DMS 273 treated with DMSO at 0.1 percent for 48 hours (cell line): ENCODE measurements around the gene CDKN1A.
"Not testable (repeated sequence)": the region's sequence is repeated elsewhere in the genome, so short reads cannot be mapped to it uniquely, and the experiment has no call there.

Experiments used
- DNase-seq: peaks from one replicate; lab custom pipeline; 2025; lab: John Stamatoyannopoulos, UW

CDKN1A gene

GRCh38 chr6:36678488-36679042 lies at the start of gene CDKN1A:
Gene CDKN1A, plus strand, starts transcription at chr6:36678714. Its CDS starts 5,388 bp downstream, at chr6:36684102.
- peak; percentile 80 for DNase-seq

DNA sequence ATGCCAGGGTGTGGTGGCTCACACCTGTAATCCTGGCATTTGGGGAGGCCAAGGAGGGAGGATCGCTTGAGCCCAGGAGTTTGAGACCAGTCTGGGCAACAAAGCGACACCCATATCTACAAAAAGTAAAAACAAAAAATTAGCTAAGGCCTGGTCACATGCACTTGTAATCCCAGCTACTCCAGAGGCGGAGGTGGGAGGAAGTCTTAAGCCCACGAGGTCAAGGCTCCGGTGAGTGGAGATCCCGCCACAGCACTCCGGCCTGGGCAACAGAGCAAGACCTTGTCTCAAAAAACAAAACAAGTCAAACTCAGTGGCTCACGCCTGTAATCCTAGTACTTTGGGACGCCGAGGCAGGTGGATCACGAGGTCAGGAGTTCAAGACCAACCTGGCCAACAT lies 48.7 kb upstream of the CDKN1A start:
- no peak for DNase-seq

DNA sequence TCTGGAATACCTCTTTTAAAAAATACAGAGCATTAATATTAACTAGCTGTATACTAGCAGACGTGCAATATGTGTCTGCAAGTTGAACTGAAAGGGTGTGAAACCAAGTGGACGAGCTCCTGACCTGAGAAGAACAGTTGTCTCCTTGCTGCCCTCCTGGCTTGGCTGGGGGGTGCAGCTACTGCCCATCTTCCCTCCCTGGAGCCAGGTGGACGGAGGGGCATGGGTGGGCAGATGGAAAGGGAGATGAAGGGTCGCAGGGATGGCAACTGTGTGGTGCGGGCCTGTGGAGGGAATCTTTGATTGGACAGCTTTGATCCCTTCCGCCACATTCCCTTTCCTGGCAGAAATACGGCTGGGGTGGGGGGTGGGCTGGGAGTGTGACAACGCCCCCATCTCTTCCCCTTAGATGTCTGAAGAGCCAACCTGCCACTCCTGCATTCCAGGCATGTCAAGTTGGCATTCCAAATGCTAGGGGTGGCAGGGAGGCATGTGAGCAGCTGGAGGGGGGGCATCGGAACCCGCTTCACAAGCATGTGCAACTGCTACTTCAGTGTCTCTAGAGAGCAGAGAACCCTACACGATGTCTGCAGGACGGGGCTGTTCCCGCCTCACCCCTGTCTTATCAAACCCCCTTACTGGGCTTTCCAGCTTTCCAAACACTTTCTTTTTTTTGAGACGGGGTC lies 47.0 kb upstream of the CDKN1A start:
- no peak for DNase-seq

GRCh38 chr6:36633370-36633769 lies 45.1 kb upstream of the CDKN1A start:
- DNase-seq = no peak

- DNase-seq = no peak
These were observed 44.6 kb upstream of the CDKN1A start for GRCh38 chr6:36633915-36634314.

GRCh38 chr6:36634317-36635108 lies 44.0 kb upstream of the CDKN1A start:
- no peak for DNase-seq

- no peak for DNase-seq
These were observed 42.2 kb upstream of the CDKN1A start for GRCh38 chr6:36636283-36636682.

DNA sequence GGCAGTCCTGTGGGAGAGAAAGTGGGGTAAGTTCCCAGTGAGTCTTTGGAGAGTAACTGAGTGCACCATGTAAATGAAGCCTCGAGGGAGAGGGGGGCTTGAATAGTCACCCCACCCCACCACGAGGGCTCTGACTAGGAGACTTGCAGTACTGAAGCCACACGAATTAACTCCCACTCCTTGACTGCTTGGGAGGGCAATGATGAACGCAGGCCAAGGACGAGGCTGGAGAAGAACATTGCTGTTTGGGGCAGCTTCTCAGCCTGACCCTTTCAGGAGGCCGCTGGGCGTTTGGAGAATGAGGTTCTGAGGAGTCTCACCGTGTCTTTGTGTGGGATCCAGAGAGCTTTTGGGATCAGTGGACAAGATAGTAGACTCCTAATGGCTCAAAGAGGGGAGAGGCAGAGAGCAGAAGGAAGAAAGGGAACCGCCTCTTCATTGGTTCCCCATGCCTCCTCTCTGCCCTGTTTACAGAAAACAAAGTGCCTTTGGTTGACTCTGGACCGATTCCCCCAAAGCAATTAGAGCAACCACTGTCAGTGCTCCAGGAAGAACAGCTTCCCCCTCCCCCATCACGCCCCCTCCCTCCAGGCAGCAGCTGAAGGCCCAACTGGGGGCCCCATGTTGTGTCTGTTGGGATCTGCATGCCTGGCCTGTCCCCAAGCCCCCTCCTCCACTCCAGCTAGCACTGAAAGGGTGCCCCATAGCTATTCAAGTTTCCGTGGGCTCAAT lies 41.7 kb upstream of the CDKN1A start:
- no peak for DNase-seq

GRCh38 chr6:36638579-36638978 lies 39.9 kb upstream of the CDKN1A start:
- DNase-seq = no peak

GRCh38 chr6:36639171-36639808 lies 39.2 kb upstream of the CDKN1A start:
- no peak for DNase-seq

DNA sequence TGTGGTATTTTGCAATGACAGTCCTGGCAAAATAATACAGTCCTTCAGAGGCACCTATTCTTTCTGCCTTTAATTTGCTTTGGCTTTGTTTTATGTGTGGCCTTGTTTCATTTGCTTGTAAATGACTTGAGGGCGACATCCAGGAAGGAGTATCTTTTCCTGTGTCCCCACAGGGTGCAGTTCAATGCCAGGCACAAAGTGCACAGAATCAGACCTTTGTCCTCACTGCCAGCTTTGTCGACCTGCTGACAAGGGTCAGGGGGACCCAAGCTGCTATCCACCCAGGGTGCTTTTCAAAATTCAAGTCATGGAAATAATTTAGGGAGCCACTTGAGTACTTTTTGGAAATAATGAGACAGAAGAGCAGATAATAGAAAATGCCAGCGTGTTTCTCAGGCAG lies 37.0 kb upstream of the CDKN1A start:
- DNase-seq = no peak

DNA sequence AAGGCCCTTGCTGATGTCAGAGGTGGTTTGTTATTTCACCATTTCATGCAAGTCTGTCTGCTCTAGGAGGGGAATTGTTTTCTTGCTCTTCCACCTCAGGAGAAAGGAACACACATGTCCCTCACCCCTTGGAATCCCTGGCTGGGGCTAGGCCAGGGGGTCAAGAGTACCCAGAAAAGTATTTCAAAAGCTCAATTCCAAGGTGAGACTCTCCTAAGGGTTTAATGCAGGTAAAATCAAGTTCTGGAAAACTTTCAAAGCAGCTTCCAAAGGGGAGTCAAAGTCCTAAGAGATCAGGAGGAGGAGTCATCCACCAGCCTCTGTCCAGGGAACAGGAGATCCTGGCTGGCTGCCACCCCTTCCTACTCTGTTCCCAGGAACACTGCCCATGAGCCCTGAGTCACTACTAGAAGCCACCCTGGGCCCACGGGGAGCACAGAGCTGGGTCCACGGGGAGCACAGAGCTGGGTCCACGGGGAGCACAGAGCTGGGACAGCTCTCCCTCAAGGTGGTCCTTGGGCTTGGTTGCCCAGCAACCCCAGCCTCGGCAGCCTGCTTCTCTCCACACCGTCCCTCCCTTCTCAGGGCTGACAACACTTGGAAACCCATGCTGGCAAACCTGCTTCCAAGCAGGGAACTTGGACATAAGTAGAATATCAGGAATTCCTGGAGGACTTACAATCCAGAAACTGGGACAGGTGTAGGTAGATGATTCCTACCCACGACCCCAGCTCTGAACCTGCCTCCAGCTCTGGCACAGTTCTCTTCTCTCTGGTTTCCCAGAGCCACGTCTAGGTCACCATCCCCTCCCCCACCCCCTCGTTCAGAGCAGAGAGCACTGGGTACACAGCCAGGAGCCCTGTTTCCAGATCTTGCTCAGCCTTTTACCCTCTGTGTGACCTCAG lies 35.3 kb upstream of the CDKN1A start:
- peak; percentile 26 for DNase-seq

- DNase-seq = no peak
These were observed 34.5 kb upstream of the CDKN1A start for GRCh38 chr6:36643977-36644376.

GRCh38 chr6:36649086-36649485 lies 29.4 kb upstream of the CDKN1A start:
- no peak for DNase-seq

DNA sequence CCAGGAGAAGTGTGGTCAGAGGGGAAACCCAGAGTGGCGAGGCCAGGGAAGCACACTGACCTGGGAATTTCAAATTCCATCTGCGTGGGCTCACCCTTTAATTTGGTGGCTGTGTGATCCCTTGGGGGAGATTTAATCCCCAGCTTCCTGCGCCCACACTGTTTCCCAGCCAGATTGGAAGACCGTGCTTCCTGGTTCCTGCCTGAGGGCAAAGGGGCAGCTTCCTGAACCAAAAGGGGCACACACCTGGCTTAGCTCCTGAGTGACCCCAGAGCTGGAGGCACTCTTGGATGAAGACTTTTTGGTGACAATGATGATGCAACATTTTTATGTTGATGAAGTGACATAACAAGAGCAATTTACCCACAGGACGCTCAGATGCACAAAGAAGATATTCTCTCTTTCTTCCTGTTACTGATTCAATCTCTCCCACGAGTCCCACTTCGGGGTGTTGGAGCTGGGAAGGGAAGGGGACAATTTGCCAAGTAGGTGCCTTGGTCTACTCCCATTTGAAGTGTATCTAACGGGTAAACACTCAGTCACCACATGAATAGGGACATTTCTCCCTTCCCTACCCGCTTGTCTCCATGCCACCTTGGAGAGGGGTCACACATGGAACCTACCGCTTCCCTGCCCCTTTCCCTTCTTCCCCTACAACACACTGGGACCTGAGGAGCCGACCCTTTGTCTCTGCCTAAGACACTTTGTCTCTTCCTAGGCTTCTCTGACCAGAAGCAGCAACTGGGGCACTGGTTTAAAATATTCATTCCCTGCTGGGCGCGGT lies 28.6 kb upstream of the CDKN1A start:
- no peak for DNase-seq

DNA sequence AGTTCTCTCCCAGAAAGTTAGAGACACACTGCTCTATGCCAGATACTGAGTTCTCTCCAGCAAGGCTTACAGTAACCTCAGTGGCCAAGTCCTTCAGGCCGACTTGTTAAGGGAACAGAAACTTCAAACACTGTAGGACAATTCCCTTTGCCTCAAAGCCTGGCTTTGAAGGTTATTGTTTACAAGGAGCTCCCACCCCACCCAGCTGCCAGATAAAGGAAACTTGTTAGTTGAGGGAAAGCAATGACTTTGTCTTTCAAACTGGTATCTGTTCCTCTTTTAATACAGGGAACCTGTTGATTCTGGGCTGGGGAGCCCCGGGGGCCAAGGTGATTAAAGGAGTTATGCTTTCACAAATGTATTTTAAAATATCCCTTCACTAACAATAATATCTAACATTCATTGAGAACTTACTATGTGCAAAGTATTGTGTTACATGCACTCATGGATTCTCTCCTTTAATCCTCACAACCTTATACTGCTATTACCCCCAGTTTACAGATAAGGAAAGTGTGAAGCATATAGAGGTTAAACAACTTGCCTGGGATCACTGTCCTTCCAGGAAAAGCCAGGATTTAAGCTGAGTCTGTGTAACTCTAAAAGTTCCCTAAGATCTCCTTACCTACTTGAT lies 27.6 kb upstream of the CDKN1A start:
- DNase-seq = no peak

DNA sequence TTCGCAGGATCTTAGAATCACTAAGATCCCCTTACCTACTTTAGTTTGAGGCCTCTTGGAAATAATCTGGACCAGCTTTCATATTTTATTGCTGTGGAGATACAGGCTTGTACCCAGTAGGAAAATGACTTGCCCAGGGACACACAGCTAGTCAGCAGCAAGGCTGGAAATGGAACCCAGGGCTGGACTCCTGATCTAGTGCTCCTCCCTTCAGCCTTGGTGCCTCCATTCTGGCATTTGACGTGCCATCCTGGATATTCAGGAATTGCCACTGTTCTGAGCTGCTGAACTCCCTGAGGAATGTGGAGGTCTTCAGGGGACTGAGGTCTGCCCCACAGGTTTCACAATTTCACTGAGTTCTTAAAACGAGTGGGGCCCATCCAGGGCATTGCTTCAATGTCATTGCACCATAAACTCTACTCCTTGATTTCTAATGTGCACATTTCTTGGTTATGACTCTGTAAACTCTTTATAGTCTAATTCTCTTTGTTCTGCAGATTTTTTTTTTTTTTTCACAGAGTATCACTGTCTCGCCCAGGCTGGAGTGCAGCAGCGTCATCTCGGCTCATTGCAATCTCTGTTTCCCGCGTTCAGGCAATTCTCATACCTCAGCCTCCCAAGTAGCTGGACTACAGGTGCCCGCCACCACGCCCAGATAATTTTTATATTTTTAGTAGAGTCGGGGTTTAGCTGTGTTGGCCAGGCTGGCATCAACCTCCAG lies 26.7 kb upstream of the CDKN1A start:
- DNase-seq = no peak

DNA sequence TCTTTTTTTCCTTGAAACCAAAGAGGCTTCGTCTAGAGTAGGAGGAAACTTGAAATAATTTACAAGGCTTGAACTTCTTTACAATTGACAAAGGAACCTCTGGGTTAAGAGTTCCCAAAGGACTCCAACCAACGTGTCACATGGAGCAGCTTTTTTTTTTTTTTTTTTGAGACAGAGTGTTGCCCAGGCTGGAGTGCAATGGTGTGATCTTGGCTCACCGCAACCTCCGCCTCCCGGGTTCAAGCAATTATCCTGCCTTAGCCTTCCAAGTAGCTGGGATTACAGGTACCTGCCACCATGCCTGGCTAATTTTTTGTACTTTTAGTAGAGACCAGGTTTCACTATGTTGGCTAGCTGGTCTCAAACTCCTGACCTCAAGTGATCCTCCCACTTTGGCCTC lies 24.0 kb upstream of the CDKN1A start:
- not testable (repeated sequence) for DNase-seq
